HG02588 (cell line): ENCODE results near the gene CCDC8.
"Not testable (repeated sequence)": the region's sequence is repeated elsewhere in the genome, so short reads cannot be mapped to it uniquely, and the experiment has no call there.

Experiments
- ATAC-seq: cut with Tn5 transposase; IDR thresholded peaks from one replicate; pipeline ENCODE4 v1.9.1; 2021; ENCODE audit warnings: mild to moderate bottlenecking, moderate library complexity; ENCODE audit not compliant: unreplicated experiment

Gene CCDC8

GRCh38 chr19:46428239-46429135 lies 15.1 kb upstream of the CCDC8 start, which contains the start of gene PNMA8C:
Gene PNMA8C (minus strand): TSS chr19:46428936. CDS start chr19:46428359, 577 bp downstream.
- ATAC-seq, result no peak

- ATAC-seq, result no peak
These were observed 14.2 kb upstream of the CCDC8 start for GRCh38 chr19:46427518-46428045.

GRCh38 chr19:46426506-46427162 lies 13.3 kb upstream of the CCDC8 start:
- no peak for ATAC-seq

- no peak for ATAC-seq
These were observed 12.7 kb upstream of the CCDC8 start for GRCh38 chr19:46426035-46426505.

GRCh38 chr19:46423188-46423587 lies 9.8 kb upstream of the CCDC8 start:
- ATAC-seq, result no peak

- no peak for ATAC-seq
These were observed 9.0 kb upstream of the CCDC8 start for GRCh38 chr19:46422344-46422743.

GRCh38 chr19:46420056-46420455 lies 6.7 kb upstream of the CCDC8 start:
- no peak for ATAC-seq

- ATAC-seq, result not testable (repeated sequence)
These were observed 2.7 kb upstream of the CCDC8 start for GRCh38 chr19:46415804-46416709.

GRCh38 chr19:46414899-46415298 lies 1.5 kb upstream of the CCDC8 start:
- ATAC-seq, result not testable (repeated sequence)

GRCh38 chr19:46412650-46413261 lies 608 bp downstream of the CCDC8 start:
- ATAC-seq, result no peak

GRCh38 chr19:46411925-46412649 lies 1.3 kb downstream of the CCDC8 start:
- no peak for ATAC-seq

GRCh38 chr19:46411088-46411924 lies 2.1 kb downstream of the CCDC8 start:
- ATAC-seq, result no peak

GRCh38 chr19:46410205-46411087 lies 2.9 kb downstream of the CCDC8 start:
- no peak for ATAC-seq

- no peak for ATAC-seq
These were observed 4.2 kb downstream of the CCDC8 start for GRCh38 chr19:46409191-46409590.

- no peak for ATAC-seq
These were observed 4.7 kb downstream of the CCDC8 start for GRCh38 chr19:46408664-46409039.

- ATAC-seq, result no peak
These were observed 5.3 kb downstream of the CCDC8 start for GRCh38 chr19:46407856-46408663.

GRCh38 chr19:46406976-46407375 lies 6.4 kb downstream of the CCDC8 start:
- ATAC-seq, result no peak
